ENCODE measurements around the gene RAB39A. TPM values are rescaled to one million over a fixed set of nuclear protein-coding genes. Genes with fewer than 3 reads are reported as not detected.
"Not testable (repeated sequence)": the region's sequence is repeated elsewhere in the genome, so short reads cannot be mapped to it uniquely, and the experiment has no call there.

The RAB39A gene
- total and polyA plus RNA-seq, 12 donors = 0.12 to 8.0 (median 1.7) TPM

GRCh38 chr11:107908211-107908610 is 20.0 kb upstream of the RAB39A start:
- WGBS, 4 donors = 63 to 75% (median 71%) methylated on average over 23 of the region's 23 CpGs
- TF ChIP-seq CTCF (IDR thresholded peaks at IDR 0.05) = no peak
- TF ChIP-seq POLR2A (IDR thresholded peaks at IDR 0.05) = no peak
- Histone ChIP-seq H3K36me3 (replicated peaks in 1 of 2) (no peaks in the 10 kb centered on the region), H3K4me1 (replicated peaks in 1 of 2) (no peaks in the 10 kb centered on the region), H3K27ac (no peak overlapping the region), H3K27me3 (peaks cover 6% of the 10 kb centered on the region), H3K9me3 (replicated peaks in 1 of 3) (no peaks in the 10 kb centered on the region), H3K4me3 (no peak overlapping the region)
- intact Hi-C loops (cut with DNase I) = no loop called here
- no peak for DNase-seq

GRCh38 chr11:107912415-107912814 is 15.8 kb upstream of the RAB39A start:
- H3K4me1 ChIP-seq (replicated peaks in 1 of 2); H3K9me3 ChIP-seq (replicated peaks in 1 of 3); intact Hi-C loops (cut with DNase I); DNase-seq; H3K4me3 ChIP-seq; H3K27ac ChIP-seq; H3K27me3 ChIP-seq; H3K36me3 ChIP-seq (replicated peaks in 1 of 2): not testable (repeated sequence)
- WGBS, 4 donors = 93 to 94% methylated on average over 13 to 36 of the region's 38 CpGs; no CpG with 5 or more reads in 2 of the 4 donors

GRCh38 chr11:107915229-107915628 is 13.0 kb upstream of the RAB39A start:
- DNase-seq = no peak
- 83 to 95% (median 86%) methylated on average over 3 to 5 of the region's 5 CpGs for WGBS, 4 donors
- intact Hi-C loops (cut with DNase I) = no loop called here

GRCh38 chr11:107916671-107917241 is 11.5 kb upstream of the RAB39A start:
- Histone ChIP-seq H3K27ac (no peak overlapping the region), H3K4me3 (no peak overlapping the region), H3K36me3 (replicated peaks in 1 of 2) (no peaks in the 10 kb centered on the region), H3K27me3 (no peaks in the 10 kb centered on the region), H3K4me1 (replicated peaks in 1 of 2) (no peaks in the 10 kb centered on the region), H3K9me3 (replicated peaks in 1 of 3) (no peaks in the 10 kb centered on the region)
- 36 to 42% (median 40%) methylated on average over 12 to 13 of the region's 13 CpGs; no CpG with 5 or more reads in 1 of the 4 donors for WGBS, 4 donors
- peak in 4 of 7 donors; percentile 3 to 38 (median 12) for DNase-seq
- intact Hi-C loops (cut with DNase I) = no loop called here
- TF ChIP-seq POLR2A (IDR thresholded peaks at IDR 0.05) = no peak
- peak in 3 of 6 experiments; percentile 27 to 51 (median 37) for TF ChIP-seq CTCF (IDR thresholded peaks at IDR 0.05)

More at GRCh38 chr11:107915229-107915628, 13.0 kb upstream of the RAB39A start:
- Histone ChIP-seq H3K27me3 (no peaks in the 10 kb centered on the region), H3K9me3 (replicated peaks in 1 of 3) (no peaks in the 10 kb centered on the region), H3K4me1 (replicated peaks in 1 of 2) (no peaks in the 10 kb centered on the region), H3K36me3 (replicated peaks in 1 of 2) (no peaks in the 10 kb centered on the region), H3K4me3 (no peak overlapping the region), H3K27ac (no peak overlapping the region)
- TF ChIP-seq POLR2A (IDR thresholded peaks at IDR 0.05) (no peak), CTCF (IDR thresholded peaks at IDR 0.05) (no peak)

- no peaks in the 10 kb centered on the region for H3K9me3 ChIP-seq (replicated peaks in 1 of 3)
- intact Hi-C loops (cut with DNase I) = no loop called here
- TF ChIP-seq POLR2A (IDR thresholded peaks at IDR 0.05) (no peak), CTCF (IDR thresholded peaks at IDR 0.05) (no peak)
- no peak overlapping the region for H3K4me3 ChIP-seq
- WGBS, 4 donors = 59 to 84% (median 66%) methylated on average over 1 of the region's 1 CpG
- no peak overlapping the region for H3K27ac ChIP-seq
- H3K27me3 ChIP-seq = no peaks in the 10 kb centered on the region
- H3K4me1 ChIP-seq (replicated peaks in 1 of 2) = no peaks in the 10 kb centered on the region
- no peaks in the 10 kb centered on the region for H3K36me3 ChIP-seq (replicated peaks in 1 of 2)
- no peak for DNase-seq
These were observed 6.3 kb upstream of the RAB39A start for GRCh38 chr11:107921997-107922396.

GRCh38 chr11:107923519-107923918 is 4.7 kb upstream of the RAB39A start:
- H3K27ac ChIP-seq; H3K36me3 ChIP-seq (replicated peaks in 1 of 2); intact Hi-C loops (cut with DNase I); H3K27me3 ChIP-seq; H3K4me1 ChIP-seq (replicated peaks in 1 of 2); DNase-seq; H3K9me3 ChIP-seq (replicated peaks in 1 of 3); H3K4me3 ChIP-seq: not testable (repeated sequence)
- WGBS, 4 donors = 37 to 56% (median 51%) methylated on average over 1 of the region's 1 CpG

All from adrenal gland (tissue), 12 donors.